B cell (primary cell): ENCODE results near the gene CAPN6. TPM values are rescaled to one million over a fixed set of nuclear protein-coding genes. Genes with fewer than 3 reads are reported as not detected.

Experiments used
- ATAC-seq: fragments of 200-7000 bp; cut with Tn5 transposase; one replicate; pipeline ENCODE4 v1.10.0; 2021; ENCODE audit warnings: low read depth, mild to moderate bottlenecking, moderate number of reproducible peaks, moderate library complexity
- CTCF ChIA-PET: fragments of 350-600 bp; sonication (Branson Sonifier 250); formaldehyde crosslinking; loops from one replicate; lab custom pipeline; 2021; ENCODE audit warnings: antibody characterized with exemption, inconsistent platforms; lab: Charles Lee
- POLR2A ChIA-PET: fragments of 350-600 bp; sonication (Branson Sonifier 250); formaldehyde crosslinking; loops from one replicate; lab custom pipeline; 2021; ENCODE audit warnings: antibody characterized with exemption; lab: Charles Lee
- DNase-seq: peaks from one replicate; pipeline ENCODE4 v3.0.0; 2013
- H2AFZ ChIP-seq: 2 replicates; pipeline ENCODE4 v1.6.1; 2012; ENCODE audit warnings: mild to moderate bottlenecking, low read depth, low read length; ENCODE audit not compliant: insufficient read depth, poor library complexity, severe bottlenecking
- H3K27ac ChIP-seq, 2 donors: 1 replicate in 1 of 2; 2 replicates in 1 of 2; pipeline ENCODE4 v1.5.1; 2012 to 2013; ENCODE audit warnings: low read length in 2 of 2, mild to moderate bottlenecking in 2 of 2, moderate library complexity in 1 of 2
- H3K27me3 ChIP-seq, 4 experiments: fragments of 200-600 bp in 1 of 4; sonication (generic) in 1 of 4; replicated peaks in 1 of 4; 1 replicate in 2 of 4; 2 replicates in 2 of 4; pipeline versions ENCODE4 v1.6.1 to v1.7.0; 2013 to 2016; ENCODE audit warnings: low read length in 3 of 4, mild to moderate bottlenecking in 2 of 4, mixed read lengths in 1 of 4, moderate library complexity in 1 of 4; ENCODE audit not compliant: insufficient read depth in 4 of 4, control insufficient read depth in 3 of 4; ENCODE audit errors: control extremely low read depth in 1 of 4
- H3K36me3 ChIP-seq, 2 experiments: replicated peaks in 1 of 2; 1 replicate in 1 of 2; 2 replicates in 1 of 2; pipeline versions ENCODE4 v1.6.1 to v1.7.1; 2013; ENCODE audit warnings: low read length in 1 of 2; ENCODE audit not compliant: insufficient read depth in 2 of 2, control insufficient read depth in 1 of 2; ENCODE audit errors: control extremely low read depth in 1 of 2, extremely low read depth in 1 of 2
- H3K4me1 ChIP-seq, 2 donors: fragments of 200-600 bp in 1 of 2; sonication (generic) in 1 of 2; 1 replicate in 1 of 2; 2 replicates in 1 of 2; pipeline versions ENCODE4 v1.5.1 to v1.6.1; 2013 to 2017; ENCODE audit warnings: low read length in 2 of 2; ENCODE audit not compliant: control insufficient read depth in 2 of 2, insufficient read depth in 2 of 2
- H3K4me2 ChIP-seq: replicated peaks from 2 replicates; pipeline ENCODE3; 2012; ENCODE audit warnings: mild to moderate bottlenecking, low read depth, low read length; ENCODE audit not compliant: poor library complexity, severe bottlenecking
- H3K4me3 ChIP-seq, 5 experiments: fragments of 200-600 bp in 1 of 5; sonication (generic) in 1 of 5; 1 replicate in 3 of 5; 2 replicates in 2 of 5; pipeline versions ENCODE4 v1.5.1 to v1.7.0; 2011 to 2016; ENCODE audit warnings: low read length in 4 of 5, mild to moderate bottlenecking in 4 of 5, low read depth in 2 of 5, control low read depth in 1 of 5, moderate library complexity in 1 of 5; ENCODE audit not compliant: insufficient read depth in 1 of 5; ENCODE audit errors: control extremely low read depth in 1 of 5, extremely low read depth in 1 of 5
- H3K79me2 ChIP-seq: fragments of 200-600 bp; sonication (generic); one replicate; pipeline ENCODE4 v1.6.0; 2016; ENCODE audit warnings: low read length; ENCODE audit not compliant: control insufficient read depth, insufficient read depth
- H3K9ac ChIP-seq: fragments of 200-600 bp; sonication (generic); 2 replicates; pipeline ENCODE4 v1.6.1; 2017; ENCODE audit warnings: mild to moderate bottlenecking, low read length, moderate library complexity
- H3K9me3 ChIP-seq, 3 donors: one replicate each; pipeline versions ENCODE4 v1.6.1 to v1.7.1; 2013; ENCODE audit warnings: low read length in 2 of 3; ENCODE audit not compliant: control insufficient read depth in 2 of 3, insufficient read depth in 1 of 3; ENCODE audit errors: control extremely low read depth in 1 of 3
- H4K20me1 ChIP-seq: 2 replicates; pipeline ENCODE4 v1.6.0; 2012; ENCODE audit warnings: mild to moderate bottlenecking, low read length; ENCODE audit not compliant: insufficient read depth, control insufficient read depth, poor library complexity, severe bottlenecking
- H3K27ac Mint-ChIP-seq: one replicate; pipeline ENCODE4 v1.8.0; 2021; ENCODE audit warnings: mixed read lengths
- H3K27me3 Mint-ChIP-seq: one replicate; pipeline ENCODE4 v1.8.0; 2021; ENCODE audit warnings: mixed read lengths
- H3K4me1 Mint-ChIP-seq: one replicate; pipeline ENCODE4 v1.8.0; 2021; ENCODE audit warnings: mixed read lengths
- H3K4me3 Mint-ChIP-seq: one replicate; pipeline ENCODE4 v1.8.0; 2021; ENCODE audit warnings: mixed read lengths
- H3K9me3 Mint-ChIP-seq: one replicate; pipeline ENCODE4 v1.8.0; 2022; ENCODE audit warnings: mixed read lengths; ENCODE audit not compliant: insufficient read depth
- EZH2 ChIP-seq: IDR thresholded peaks from 2 replicates; pipeline ENCODE4 v1.6.1; 2012; ENCODE audit warnings: borderline replicate concordance, low read depth, mild to moderate bottlenecking, moderate library complexity, low read length; ENCODE audit not compliant: insufficient read depth, poor library complexity, severe bottlenecking
- WGBS: methylation state at CpG from one replicate; pipeline ENCODE4 v1.1.5; 2013; ENCODE audit warnings: missing lambda C conversion rate; ENCODE audit not compliant: insufficient coverage; 5-methylcytosine and 5-hydroxymethylcytosine counted together
- intact Hi-C: fragments of 100-400 bp; cut with micrococcal nuclease; formaldehyde crosslinking; loops from one replicate; pipeline ENCODE4 v1.10.0; 2022
- polyA plus RNA-seq: library from polyadenylated mRNA; depleted of rRNA; stranded (reverse); fragments of >200 nt; gene quantifications from 2 replicates; pipeline ENCODE4 v1.2.3, GENCODE V29; 2012
- total RNA-seq, 2 donors: library from RNA; stranded (reverse); fragments of 120-200 nt in 1 of 2; gene quantifications; 1 replicate in 1 of 2; 2 replicates in 1 of 2; pipeline versions ENCODE4 v1.2.3 to v1.2.4, GENCODE V29; 2013 to 2022
- TF ChIP-seq, protein P1 (sequence below): fragments of 200-600 bp; IDR thresholded peaks from one replicate; pipeline ENCODE4 v1.8.0; 2022; ENCODE audit warnings: antibody characterized with exemption, mild to moderate bottlenecking

The CAPN6 gene
- total and polyA plus RNA-seq, 2 donors (not counting 1 experiment from before 2014, with no cell fraction given), result not detected

GRCh38 chrX:111288841-111289240 lies 18.6 kb upstream of the CAPN6 start:
- Histone ChIP-seq H3K27ac (no peak overlapping the region), H4K20me1 (no peaks in the 10 kb centered on the region), H3K4me2 (no peak overlapping the region), H3K36me3 (no peaks in the 10 kb centered on the region), H3K4me1 (no peaks in the 10 kb centered on the region), H3K27me3 (no peaks in the 10 kb centered on the region), H3K9me3 (no peaks in the 10 kb centered on the region), H3K79me2 (no peaks in the 10 kb centered on the region), H3K4me3 (no peak overlapping the region), H3K9ac (no peak overlapping the region), H2AFZ (no peak overlapping the region)
- ChIA-PET POLR2A (no interaction called here), CTCF (no interaction called here)
- Mint-ChIP-seq H3K9me3 (no peaks in the 10 kb centered on the region), H3K4me1 (no peaks in the 10 kb centered on the region), H3K27ac (no peak overlapping the region), H3K4me3 (no peak overlapping the region), H3K27me3 (no peaks in the 10 kb centered on the region)
- intact Hi-C loops, result no loop called here
- DNase-seq (no peak), ATAC-seq (no peak)
- no peak for TF ChIP-seq EZH2
- TF ChIP-seq, protein P1, sequence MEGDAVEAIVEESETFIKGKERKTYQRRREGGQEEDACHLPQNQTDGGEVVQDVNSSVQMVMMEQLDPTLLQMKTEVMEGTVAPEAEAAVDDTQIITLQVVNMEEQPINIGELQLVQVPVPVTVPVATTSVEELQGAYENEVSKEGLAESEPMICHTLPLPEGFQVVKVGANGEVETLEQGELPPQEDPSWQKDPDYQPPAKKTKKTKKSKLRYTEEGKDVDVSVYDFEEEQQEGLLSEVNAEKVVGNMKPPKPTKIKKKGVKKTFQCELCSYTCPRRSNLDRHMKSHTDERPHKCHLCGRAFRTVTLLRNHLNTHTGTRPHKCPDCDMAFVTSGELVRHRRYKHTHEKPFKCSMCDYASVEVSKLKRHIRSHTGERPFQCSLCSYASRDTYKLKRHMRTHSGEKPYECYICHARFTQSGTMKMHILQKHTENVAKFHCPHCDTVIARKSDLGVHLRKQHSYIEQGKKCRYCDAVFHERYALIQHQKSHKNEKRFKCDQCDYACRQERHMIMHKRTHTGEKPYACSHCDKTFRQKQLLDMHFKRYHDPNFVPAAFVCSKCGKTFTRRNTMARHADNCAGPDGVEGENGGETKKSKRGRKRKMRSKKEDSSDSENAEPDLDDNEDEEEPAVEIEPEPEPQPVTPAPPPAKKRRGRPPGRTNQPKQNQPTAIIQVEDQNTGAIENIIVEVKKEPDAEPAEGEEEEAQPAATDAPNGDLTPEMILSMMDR, result no peak
- WGBS, result no CpG with 5 or more reads among the region's 3 CpGs

DNA sequence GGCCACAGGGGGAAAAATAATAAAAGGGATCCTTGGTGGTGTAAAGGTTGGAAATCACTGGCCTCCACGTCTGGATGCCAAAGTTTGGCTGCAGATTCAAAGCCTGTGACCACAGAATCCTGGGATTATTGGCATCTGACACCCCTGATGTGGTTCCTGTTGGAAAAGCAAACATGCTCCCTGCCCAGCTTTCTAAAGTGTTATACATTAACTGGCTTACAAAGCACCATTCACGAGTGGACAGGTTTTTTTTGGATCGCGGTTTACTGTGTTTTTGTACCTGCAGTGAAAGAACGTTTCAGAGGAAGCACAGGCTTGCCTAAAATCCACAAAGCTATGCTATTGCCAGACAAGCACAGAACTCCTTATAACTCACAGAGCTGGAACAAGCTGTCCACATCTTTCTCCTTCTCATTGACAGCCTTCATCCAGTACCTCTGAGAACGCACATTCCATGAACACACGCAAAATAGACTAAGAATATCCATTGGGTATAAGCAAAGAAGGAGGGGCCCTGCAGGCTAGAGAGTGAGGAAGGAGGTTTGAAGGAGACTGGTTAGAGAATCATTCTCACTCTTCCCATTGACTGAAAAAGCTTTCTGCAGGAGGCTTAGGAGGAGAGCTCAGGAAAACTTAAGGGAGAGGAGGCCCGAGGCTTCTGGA lies 14.5 kb upstream of the CAPN6 start:
- DNase-seq, result no peak
- Histone ChIP-seq H4K20me1 (no peaks in the 10 kb centered on the region), H3K9ac (no peak overlapping the region), H2AFZ (no peak overlapping the region), H3K27ac (no peak overlapping the region), H3K4me3 (no peak overlapping the region), H3K27me3 (no peaks in the 10 kb centered on the region), H3K9me3 (no peaks in the 10 kb centered on the region), H3K4me1 (no peaks in the 10 kb centered on the region), H3K4me2 (no peak overlapping the region), H3K79me2 (no peaks in the 10 kb centered on the region), H3K36me3 (no peaks in the 10 kb centered on the region)
- 50% methylated on average over 1 of the region's 8 CpGs for WGBS
- Mint-ChIP-seq H3K9me3 (no peaks in the 10 kb centered on the region), H3K27me3 (no peaks in the 10 kb centered on the region), H3K4me1 (no peaks in the 10 kb centered on the region), H3K27ac (no peak overlapping the region), H3K4me3 (no peak overlapping the region)
- ATAC-seq, result no peak
- intact Hi-C loops, result no loop called here
- TF ChIP-seq EZH2, result no peak
- TF ChIP-seq, protein P1, result no peak
- POLR2A ChIA-PET, result no interaction called here
- CTCF ChIA-PET, result no interaction called here
